ENCODE data around the gene RMC1.
"Not testable (repeated sequence)": the region's sequence is repeated elsewhere in the genome, so short reads cannot be mapped to it uniquely, and the experiment has no call there.

RMC1 gene

DNA sequence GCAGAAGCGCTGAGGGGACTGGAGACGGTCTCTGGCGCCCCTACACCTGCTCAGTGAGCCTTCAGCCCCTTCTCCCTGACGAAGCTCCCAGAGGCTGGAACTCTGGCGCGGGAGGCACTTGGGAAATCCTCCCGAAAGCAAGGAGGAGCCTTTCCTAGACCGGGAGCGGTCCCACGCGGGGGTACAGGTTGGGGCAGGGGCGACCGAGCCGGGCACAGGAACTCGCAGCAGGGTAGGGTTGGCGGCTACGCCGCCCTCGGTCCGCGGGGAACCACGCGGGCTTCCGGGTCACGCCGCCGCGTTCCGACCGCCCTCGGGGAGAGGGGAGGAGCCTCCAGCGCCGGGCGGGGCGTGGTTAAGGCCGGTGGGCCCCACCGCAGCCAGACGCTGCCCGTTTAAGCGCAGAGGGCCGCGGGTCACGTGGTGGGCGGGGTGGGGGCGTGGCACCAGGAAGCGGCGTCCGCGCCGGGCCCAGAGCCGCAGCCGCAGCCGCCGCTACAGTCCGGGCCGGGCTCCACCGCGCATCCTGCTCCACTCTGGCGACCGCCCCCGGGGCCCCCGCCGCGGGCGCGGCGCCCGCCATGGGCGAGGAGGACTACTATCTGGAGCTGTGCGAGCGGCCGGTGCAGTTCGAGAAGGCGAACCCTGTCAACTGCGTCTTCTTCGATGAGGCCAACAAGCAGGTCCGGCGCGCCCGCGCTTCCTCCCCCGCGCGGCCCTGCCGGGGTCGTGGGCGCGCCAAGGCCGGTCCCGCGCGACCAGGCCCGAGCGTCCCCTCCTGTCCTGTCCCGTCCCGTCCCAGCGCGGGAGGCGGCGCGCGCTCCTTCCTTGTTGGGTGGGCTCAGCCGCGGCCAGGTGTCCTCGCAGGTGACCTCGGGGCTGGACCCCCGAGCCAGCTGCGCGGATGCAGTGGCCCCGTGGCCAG, at the start of gene RMC1:
TSS of gene RMC1 (plus strand) at position 474 of the 925 bp plus-strand sequence. CDS start at position 582, 108 bp downstream.
- DNase-seq: peak; percentile 99

- no peak for DNase-seq
Observed at GRCh38 chr18:23453680-23454058, 49.6 kb upstream of the RMC1 start.

GRCh38 chr18:23456835-23457234, 46.5 kb upstream of the RMC1 start:
- no peak for DNase-seq

DNA sequence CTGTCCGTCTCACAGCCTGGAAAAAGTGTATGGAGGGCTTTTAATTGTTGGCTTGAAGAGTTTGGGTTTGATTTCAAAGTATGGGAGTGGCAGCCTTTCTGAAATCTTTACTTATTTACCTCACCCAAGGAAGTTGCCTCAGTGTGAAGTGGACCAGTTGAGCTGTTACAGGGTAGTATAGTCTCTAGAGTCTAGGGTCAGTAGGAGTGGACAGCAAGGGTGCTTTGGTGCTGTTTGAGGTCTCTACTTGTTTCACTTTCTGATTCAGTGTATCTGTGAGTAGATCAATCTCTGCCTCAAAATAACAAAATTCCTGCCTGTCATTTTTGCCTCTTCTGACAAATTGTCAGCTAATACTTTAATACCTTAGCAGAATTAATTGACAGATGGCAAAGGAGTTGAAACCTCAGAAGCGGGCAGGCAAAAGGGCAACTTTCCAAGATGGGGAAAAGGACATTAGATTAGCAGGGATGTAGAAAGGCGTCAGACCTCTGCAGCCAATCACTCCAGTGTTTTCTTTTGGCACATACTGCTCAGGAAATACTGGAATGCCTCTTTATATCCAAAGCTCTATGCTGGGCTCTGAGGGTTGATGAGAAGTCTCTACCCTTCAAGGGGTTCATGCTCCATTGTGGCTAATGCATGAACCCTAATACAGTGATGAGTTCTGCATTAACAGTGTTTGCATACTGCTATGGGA, 44.3 kb upstream of the RMC1 start:
- DNase-seq: no peak

DNA sequence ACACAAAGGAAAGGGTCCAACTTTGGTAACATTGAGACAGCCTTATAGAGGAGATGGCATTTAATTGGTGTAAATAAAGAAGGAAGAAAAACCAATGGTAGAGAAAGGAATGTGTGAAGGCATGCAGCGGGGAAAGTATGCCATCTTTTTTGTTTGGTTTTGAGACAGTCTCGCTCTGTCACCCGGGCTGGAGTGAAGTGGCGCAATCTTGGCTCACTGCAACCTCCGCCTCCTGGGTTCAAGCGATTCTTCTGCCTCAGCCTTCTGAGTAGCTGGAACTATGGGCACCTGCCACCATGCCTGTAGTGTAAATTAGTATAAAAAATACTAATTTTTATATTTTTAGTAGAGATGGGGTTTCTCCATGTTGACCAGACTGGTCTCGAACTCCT, 43.8 kb upstream of the RMC1 start:
- DNase-seq: no peak

DNA sequence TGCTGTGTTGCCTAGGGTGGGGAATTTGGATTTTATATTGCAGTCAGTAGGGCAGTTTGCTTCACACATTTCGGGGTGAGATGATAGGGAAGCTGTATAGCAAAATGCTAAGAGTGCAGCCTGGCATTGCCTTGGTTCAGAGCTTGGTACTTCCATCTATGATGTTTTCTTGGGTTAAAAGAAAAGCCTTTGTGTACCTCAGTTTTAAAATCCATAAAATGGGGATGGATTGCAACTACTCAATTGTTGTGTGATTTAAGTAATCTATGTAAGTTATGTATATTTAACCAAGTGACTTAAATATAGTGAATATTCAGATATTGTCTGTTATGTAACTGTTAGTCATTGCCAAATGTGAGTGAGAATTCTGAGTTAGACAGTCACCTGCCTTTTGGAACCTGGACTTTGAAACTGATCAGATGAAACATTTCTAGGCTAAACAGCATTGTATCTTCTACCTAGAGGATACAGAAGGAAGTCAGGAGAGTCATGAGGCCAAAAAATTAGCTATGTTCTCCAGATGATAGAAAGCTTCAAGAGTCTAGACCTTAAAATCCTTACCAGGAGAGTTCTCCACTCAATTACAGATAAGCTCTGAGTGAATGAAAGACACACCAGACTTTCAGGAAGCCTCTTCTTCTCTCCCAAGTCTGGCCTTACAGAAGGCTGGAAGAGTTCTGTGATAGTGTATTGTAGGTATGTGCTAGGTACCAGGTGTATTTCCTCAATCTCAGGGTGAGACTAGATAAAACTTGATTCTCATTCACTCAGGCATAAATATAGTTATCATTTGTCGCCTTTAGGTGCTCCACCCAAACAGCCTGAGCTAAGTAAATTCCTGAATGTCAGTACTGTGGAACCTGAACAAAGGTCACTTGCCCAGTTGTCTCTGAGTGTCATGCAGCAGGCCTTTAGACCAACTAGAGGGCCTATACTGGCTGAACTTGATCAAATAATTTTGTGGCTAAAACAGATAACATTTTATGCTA, 42.7 kb upstream of the RMC1 start:
- DNase-seq: no peak

- no peak for DNase-seq
Observed at GRCh38 chr18:23462876-23463275, 40.4 kb upstream of the RMC1 start.

DNA sequence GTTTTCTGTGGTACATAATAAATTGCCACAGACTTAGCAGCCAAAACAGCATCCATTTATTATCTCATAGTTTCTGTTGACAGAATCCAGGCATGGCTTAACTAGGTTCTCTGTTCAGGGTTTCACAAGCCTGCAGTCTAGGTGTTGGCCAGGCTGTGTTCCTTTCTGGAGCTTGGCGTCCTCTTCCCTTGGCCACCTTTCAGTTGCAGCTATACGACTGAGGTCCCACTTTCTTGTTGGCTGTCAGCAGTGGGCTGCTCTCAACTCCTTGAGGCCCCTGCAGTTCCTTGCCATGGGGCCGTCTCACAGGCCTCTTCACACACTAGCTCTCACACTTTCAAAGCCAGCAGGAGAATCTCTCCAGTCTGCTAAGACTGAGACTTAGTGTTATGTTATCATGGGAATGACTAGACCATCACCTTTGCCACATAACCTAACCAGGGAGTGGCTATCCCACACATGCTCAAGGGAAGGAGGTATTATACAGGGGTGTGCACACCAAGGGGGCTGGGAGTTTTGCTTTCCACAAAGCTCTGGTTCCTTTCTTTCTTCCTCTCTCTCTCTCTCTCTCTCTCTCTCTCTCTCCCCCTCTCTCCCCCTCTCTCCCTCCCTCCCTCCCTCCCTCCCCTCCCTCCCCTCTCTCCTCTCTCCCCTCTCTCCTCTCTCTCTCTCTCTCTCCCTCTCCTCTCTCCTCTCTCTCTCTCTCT, 34.4 kb upstream of the RMC1 start:
- no peak for DNase-seq

- DNase-seq: no peak
Observed at GRCh38 chr18:23470620-23471387, 32.5 kb upstream of the RMC1 start.

- DNase-seq: no peak
Observed at GRCh38 chr18:23471486-23471885, 31.8 kb upstream of the RMC1 start.

DNA sequence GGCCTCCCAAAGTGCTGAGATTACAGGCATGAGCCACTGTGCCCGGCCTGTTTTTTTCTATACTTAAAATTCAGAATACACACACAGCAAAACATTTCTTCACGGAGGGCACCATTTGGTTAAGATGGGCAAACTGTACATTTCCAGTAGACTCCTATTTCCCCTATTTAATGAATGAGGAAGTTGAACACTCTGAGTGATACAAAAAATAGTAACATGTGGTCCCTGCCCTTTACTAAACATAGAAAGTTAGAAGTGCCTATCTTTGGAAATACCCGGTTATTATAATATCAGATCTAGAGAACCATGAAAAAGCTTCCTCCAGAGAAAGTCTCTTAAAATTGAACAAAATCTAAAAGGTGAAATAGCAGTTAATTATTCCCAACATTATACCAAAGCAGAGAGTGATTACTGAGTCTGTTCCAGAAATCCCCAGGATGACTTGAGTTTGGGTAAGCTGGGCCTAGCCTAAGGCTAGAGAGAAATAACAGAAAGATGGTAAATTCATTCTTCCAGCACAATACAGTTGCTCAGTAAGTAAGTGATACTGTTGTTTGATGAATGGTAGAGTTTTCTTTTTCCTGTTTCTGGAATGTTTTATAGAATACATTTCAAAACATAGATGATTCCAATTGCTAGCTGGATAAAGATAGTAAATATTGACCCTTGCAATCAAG, 23.3 kb upstream of the RMC1 start:
- DNase-seq: no peak

GRCh38 chr18:23484561-23485182, 18.6 kb upstream of the RMC1 start:
- DNase-seq: no peak

GRCh38 chr18:23485386-23485785, 17.9 kb upstream of the RMC1 start:
- DNase-seq: no peak

DNA sequence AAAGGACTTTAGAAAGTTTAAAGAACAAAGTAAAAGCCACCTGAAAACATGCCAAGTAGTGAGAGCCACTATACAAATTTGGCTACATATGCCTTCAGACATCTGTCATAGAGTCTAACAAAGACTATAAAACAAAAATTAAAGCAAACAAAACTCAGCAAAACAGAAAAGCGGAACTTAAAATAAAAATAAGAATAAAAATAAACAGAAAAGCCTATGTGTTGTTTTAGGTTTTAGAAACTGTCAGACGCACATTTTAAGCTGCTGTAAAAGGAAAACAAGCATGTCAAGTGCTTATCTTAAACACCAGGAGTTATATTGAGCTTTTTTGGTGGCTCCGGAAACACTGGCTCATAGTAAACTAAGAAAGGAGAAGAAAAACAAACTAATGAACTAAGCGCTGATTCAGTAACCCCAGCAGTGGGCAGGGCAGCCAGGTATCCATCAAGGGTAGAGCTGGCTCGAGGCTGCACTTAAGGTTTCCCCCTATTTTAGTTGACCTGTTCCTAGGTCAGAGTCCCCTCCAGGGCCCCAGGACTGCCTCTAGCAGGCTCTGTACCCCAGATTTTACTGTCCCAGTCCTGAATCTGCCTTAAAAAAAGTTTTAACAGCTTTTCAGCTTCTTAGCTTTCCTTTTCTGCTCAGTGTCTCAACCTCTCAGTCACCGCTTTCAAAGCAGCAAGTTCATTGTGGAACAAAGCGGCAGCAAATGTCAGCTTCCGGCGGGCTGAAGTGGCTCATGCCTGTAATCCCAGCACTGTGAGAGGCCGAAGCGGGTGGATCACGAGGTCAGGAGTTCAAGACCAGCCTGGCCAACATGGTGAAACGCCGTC, 15.4 kb upstream of the RMC1 start:
- peak; percentile 65 for DNase-seq

DNA sequence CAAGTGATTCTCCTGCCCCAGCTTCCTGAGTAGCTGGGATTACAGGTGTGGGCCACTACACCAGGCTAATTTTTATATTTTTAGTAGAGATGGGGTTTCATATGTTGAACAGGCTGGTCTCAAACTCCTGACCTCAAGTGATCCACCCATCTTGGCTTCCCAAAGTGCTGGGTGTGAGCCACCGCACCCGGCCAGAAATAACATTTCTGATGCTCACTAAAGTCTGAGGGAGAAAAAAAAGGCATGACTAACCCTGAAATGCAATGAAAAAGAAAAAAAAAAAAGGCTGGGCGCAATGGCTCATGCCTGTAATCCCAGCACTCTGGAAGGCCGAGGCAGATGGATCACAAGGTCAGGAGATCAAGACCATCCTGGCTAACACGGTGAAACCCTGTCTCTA, 13.7 kb upstream of the RMC1 start:
- not testable (repeated sequence) for DNase-seq

DNA sequence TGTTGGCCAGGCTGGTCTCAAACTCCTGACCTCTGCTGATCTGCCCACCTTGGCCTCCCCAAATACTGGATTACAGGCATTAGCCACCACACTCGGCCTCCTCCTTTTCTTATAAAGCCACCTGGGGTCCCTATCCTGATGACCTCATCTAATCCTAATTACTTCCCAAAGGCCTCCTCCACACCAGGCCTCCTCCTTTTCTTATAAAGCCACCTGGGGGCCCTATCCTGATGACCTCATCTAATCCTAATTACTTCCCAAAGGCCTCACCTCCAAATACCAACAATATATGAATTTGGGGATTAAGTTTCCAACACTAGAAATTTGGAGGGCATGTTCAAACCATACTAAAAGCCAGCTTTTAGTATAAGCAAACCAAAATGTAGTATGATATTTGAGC, 9.7 kb upstream of the RMC1 start:
- no peak for DNase-seq

GRCh38 chr18:23494992-23495391, 8.3 kb upstream of the RMC1 start:
- no peak for DNase-seq

DNA sequence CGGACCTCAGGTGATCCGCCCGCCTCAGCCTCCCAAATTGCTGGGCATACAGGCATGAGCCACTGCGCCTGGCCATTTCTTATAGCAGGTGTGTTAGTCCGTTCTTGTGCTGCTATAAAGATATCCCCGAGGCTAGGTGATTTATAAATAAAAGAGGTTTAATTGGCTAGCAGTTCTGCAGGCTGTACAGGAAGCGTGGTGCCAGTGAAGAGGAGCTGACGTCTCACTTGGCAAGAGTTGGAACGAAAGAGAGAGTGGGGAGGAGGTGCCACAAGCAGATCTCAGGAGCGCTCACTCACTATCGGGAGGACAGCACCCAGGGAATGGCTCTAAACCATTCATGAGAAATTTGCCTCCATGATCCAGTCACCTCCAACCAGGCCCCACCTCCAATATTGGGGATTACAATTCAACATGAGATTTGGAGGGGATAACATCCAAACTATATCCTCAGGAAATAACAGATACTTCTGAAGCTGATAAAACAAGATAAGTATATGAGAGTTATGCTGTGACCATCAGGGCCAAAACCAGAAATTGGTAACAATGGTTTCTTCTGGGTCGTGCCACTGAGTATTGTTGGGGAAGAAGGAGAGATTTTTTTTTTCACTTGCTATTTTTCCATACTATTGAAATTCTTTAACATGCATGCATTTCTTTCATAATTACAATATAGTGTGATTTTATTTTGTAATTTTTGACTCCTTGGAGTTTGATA, 7.4 kb upstream of the RMC1 start:
- DNase-seq: no peak

DNA sequence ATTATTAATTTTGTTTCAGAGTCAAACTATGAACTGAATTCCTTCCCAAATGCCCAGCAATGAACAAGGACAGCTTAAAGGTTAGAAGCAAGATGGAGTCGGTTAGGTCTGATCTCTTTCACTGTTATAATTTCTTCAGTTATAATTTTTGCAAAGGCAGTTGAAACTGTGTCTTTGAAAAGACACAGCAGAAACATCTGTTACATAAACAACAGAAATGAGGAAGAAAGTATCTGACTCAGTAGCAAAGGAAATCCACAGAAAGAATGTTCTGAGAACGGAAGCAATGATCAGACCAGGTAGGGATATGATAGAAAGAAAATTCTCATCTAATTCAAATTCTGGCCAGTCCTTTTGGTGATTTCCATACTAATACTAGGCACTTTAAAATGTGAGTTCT, 5.2 kb upstream of the RMC1 start:
- DNase-seq: no peak

Measured in CD4-positive, alpha-beta T cell treated with Interleukin-17A for 4 hours (primary cell).